K562 (cell line): Measurements from ENCODE around the gene ZNF500. TPM values are rescaled to one million over a fixed set of nuclear protein-coding genes. Genes with fewer than 3 reads are reported as not detected.
A peak's percentile ranks its signal among the peaks of the same experiment; 100 is the strongest.

Source experiments
- ETV6 ChIP-seq, 3 experiments: fragments of 150-350 bp in 1 of 3; sonication (generic) in 1 of 3; formaldehyde crosslinking in 1 of 3; IDR thresholded peaks; 2 replicates each; pipeline versions ENCODE4 v1.6.1 to v1.8.0; 2014 to 2022; ENCODE audit warnings: borderline replicate concordance in 2 of 3, low read depth in 2 of 3, antibody characterized with exemption in 1 of 3, low read length in 1 of 3, mild to moderate bottlenecking in 1 of 3, missing genetic modification reagents in 1 of 3
- RAD51 ChIP-seq: fragments of 450-650 bp; IDR thresholded peaks from 2 replicates; pipeline ENCODE4 v1.7.1; 2016; ENCODE audit warnings: low read depth, mild to moderate bottlenecking, borderline replicate concordance
- SIN3A ChIP-seq, 2 experiments: fragments of 150-350 bp in 1 of 2; IDR thresholded peaks; 2 replicates each; pipeline ENCODE4 v1.6.1; 2011 to 2016; ENCODE audit warnings: borderline replicate concordance in 2 of 2, low read depth in 2 of 2, low read length in 2 of 2, mild to moderate bottlenecking in 2 of 2, moderate library complexity in 2 of 2; ENCODE audit not compliant: control insufficient read depth in 1 of 2
- SMARCA5 ChIP-seq: fragments of 450-650 bp; IDR thresholded peaks from 2 replicates; pipeline ENCODE4 v1.6.1; 2016
- SRF ChIP-seq, 2 experiments: fragments of 250-450, 450-650 bp in 1 of 2; sonication (Bioruptor Pico) in 1 of 2; sonication (generic) in 1 of 2; formaldehyde crosslinking; IDR thresholded peaks; 2 replicates each; pipeline versions ENCODE4 v1.5.0 to v1.5.1; 2020 to 2022; ENCODE audit warnings: mild to moderate bottlenecking in 1 of 2, missing genetic modification reagents in 1 of 2
- SRSF1 ChIP-seq: fragments of 200-400 bp; formaldehyde crosslinking; IDR thresholded peaks from 2 replicates; pipeline ENCODE4 v1.6.1; 2017; ENCODE audit warnings: mild to moderate bottlenecking, low read depth, low read length, moderate library complexity
- STAG1 ChIP-seq: sonication (generic); formaldehyde crosslinking; IDR thresholded peaks from 2 replicates; pipeline ENCODE4 v1.5.0; 2020; ENCODE audit warnings: missing genetic modification reagents, borderline replicate concordance
- ZNF232 ChIP-seq: sonication (generic); formaldehyde crosslinking; IDR thresholded peaks from 2 replicates; pipeline ENCODE4 v1.8.0; 2022; ENCODE audit warnings: mild to moderate bottlenecking, missing genetic modification reagents
- ZNF24 ChIP-seq: fragments of 450-650 bp; IDR thresholded peaks from 2 replicates; pipeline ENCODE4 v1.6.1; 2016
- ZNF311 ChIP-seq: fragments of 250-450 bp; sonication (Bioruptor Pico); IDR thresholded peaks from 2 replicates; pipeline ENCODE4 v1.4.0; 2020; ENCODE audit warnings: mild to moderate bottlenecking, moderate library complexity
- ZNF668 ChIP-seq: fragments of 250-450 bp; sonication (Bioruptor Pico); IDR thresholded peaks from 2 replicates; pipeline ENCODE4 v1.8.0; 2022; ENCODE audit warnings: mild to moderate bottlenecking, inconsistent platforms
- polyA plus RNA-seq, 8 experiments: library from polyadenylated mRNA; depleted of rRNA in 4 of 8; stranded (reverse) in 5 of 8; unstranded in 3 of 8; fragments of >200 nt; fragmentation: Nextera tagmentation in 2 of 8; fragmentation: Illumina TruSeq in 1 of 8; extraction: Ambion mirVana in 2 of 8; extraction: Trizol in 1 of 8; gene quantifications; 2 replicates each; pipeline versions ENCODE4 v1.2.1 to v1.2.3, GENCODE V29; 2011 to 2014; ENCODE audit warnings: inconsistent platforms in 1 of 8, missing spikeins in 1 of 8
- total RNA-seq, 7 experiments: library from RNA; depleted of rRNA in 6 of 7; stranded (reverse); fragments of >200 nt in 6 of 7; fragmentation: Illumina TruSeq in 2 of 7; extraction: Trizol in 2 of 7; gene quantifications; 2 replicates each; pipeline versions ENCODE4 v1.2.1 to v1.2.3, GENCODE V29; 2011 to 2021; ENCODE audit warnings: low replicate concordance in 1 of 7
- TF ChIP-seq, protein P1 (sequence below): fragments of 250-450 bp; sonication (Bioruptor Pico); IDR thresholded peaks from 2 replicates; pipeline ENCODE4 v1.5.0; 2021; ENCODE audit warnings: mild to moderate bottlenecking, moderate library complexity
- TF ChIP-seq, protein P2 (sequence below): fragments of 450-650 bp; IDR thresholded peaks from 2 replicates; pipeline ENCODE4 v1.6.1; 2016; ENCODE audit warnings: missing biosample characterization, missing genetic modification characterization
- TF ChIP-seq, protein P3 (sequence below): sonication (generic); formaldehyde crosslinking; IDR thresholded peaks from 2 replicates; pipeline ENCODE4 v1.8.1; 2022; ENCODE audit warnings: missing genetic modification reagents
- TF ChIP-seq, protein P4 (sequence below), 2 experiments: IDR thresholded peaks in 1 of 2; conservative IDR thresholded peaks in 1 of 2; 2 replicates each; pipeline ENCODE4 v1.6.1; 2016; ENCODE audit warnings: low read depth in 2 of 2, mild to moderate bottlenecking in 1 of 2, missing compliant biosample characterization in 1 of 2, missing genetic modification characterization in 1 of 2, moderate library complexity in 1 of 2

Gene ZNF500
- total and polyA plus RNA-seq, 9 of the 15 experiments (the other 6 are each of a cell fraction or from before 2014, with no cell fraction given): 0.80 to 20.8 (median 5.3) TPM

DNA sequence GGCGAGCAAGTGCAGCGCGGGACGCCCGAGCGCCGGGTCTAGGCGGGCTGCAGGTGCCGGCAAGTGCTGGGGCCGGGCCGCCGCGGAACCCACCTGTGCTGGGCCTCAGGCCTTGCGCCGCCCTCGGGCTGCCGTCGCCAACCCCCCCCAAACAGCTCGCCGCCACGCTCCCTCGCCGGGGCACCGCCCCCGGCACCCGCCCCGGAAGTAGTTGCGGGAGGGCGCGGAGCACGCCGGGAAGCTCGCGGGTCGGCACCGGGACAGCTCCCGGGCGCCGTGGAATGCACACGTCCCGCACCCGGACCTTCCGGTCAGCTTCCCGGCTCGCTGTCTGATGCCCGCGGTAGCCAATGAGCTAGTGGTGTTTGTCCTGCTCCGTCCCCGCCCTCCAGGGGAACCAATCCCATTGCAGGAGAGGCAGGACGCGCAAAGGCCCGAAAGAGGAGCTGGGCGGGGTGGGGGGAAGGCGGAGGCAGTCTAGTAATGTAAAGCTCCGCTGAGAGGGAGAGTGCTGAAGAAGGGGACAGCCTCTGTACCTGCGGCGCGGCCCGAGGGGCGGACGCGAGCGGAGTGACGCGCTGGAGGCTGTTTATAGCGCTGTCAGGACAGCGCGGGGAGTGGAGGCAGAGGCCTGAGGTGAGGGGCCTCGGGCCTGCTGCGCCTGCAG, 32.8 kb downstream of the ZNF500 start, which contains the start of the genes ANKS3 and DNAAF8 (continued):
- TF ChIP-seq SIN3A (IDR thresholded peaks at IDR 0.05; ENCODE audit: borderline replicate concordance in 2 of 2, control insufficient read depth in 1 of 2, low read depth in 2 of 2, low read length in 2 of 2): peak in 1 of 2 experiments; percentile 94; a peak in 3 of 4 replicates
- TF ChIP-seq SMARCA5: no peak
- TF ChIP-seq SRF (CRISPR knock-in tag; IDR thresholded peaks at IDR 0.05): no peak
- TF ChIP-seq, protein P1, sequence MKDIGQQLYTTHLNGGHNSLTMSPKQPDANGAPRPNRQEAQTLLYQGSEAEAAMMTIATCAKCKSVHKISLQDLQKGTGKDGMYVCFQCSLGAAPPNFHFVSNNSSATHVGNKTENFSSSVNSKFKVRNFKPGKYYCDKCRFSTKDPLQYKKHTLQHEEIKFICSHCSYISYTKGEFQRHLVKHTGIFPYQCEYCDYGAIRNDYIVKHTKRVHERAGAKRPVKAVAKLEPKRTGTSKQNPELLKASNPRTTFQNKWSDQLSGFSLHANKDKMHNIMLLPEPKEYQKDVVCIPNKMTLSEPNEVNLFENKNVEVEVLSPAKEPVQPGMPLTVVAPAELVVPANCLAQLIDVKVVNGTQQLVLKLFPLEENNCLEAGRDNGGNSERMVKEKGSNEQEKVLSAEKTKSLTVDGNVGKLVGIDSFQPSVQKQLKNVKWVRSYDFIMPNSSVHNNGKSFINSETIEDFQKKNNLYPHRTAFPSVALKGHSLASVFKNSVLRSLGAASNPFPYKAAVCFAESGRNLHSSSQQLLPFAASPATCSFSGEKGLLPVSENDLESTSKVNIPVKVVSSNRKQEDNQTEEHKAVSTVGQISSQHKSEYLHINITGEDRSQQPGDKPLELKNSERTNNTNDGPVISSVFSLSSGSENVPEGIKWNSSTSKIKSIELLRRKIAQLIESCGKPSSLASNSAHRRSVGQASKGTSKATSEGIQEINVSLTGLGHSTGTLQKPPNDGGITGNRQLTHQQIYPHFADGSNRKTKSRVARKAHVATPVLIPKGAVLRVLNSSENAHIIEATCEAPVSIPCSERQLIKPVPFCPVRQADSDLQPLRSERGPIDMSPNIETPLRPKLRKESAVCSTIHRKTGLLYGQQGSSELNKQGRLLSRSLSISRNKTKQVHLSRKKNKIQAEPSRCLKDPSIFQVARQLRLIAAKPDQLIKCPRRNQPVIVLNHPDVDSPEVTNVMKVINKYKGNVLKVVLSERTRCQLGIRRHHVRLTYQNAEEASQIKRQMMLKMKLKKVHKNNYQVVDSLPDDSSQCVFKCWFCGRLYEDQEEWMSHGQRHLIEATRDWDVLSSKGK (CRISPR knock-in tag): no peak
- TF ChIP-seq, protein P2, sequence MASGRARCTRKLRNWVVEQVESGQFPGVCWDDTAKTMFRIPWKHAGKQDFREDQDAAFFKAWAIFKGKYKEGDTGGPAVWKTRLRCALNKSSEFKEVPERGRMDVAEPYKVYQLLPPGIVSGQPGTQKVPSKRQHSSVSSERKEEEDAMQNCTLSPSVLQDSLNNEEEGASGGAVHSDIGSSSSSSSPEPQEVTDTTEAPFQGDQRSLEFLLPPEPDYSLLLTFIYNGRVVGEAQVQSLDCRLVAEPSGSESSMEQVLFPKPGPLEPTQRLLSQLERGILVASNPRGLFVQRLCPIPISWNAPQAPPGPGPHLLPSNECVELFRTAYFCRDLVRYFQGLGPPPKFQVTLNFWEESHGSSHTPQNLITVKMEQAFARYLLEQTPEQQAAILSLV (tag): no peak
- TF ChIP-seq ZNF668 (CRISPR knock-in tag): no peak
- TF ChIP-seq ZNF311 (CRISPR knock-in tag): no peak
- TF ChIP-seq ETV6 (IDR thresholded peaks at IDR 0.05; ENCODE audit: borderline replicate concordance in 1 of 2, low read depth in 2 of 2, low read length in 1 of 2): no peak
- TF ChIP-seq ETV6 (CRISPR knock-in tag; IDR thresholded peaks at IDR 0.05; ENCODE audit: borderline replicate concordance): no peak
- TF ChIP-seq ZNF232 (CRISPR knock-in tag): no peak
- TF ChIP-seq, protein P3, sequence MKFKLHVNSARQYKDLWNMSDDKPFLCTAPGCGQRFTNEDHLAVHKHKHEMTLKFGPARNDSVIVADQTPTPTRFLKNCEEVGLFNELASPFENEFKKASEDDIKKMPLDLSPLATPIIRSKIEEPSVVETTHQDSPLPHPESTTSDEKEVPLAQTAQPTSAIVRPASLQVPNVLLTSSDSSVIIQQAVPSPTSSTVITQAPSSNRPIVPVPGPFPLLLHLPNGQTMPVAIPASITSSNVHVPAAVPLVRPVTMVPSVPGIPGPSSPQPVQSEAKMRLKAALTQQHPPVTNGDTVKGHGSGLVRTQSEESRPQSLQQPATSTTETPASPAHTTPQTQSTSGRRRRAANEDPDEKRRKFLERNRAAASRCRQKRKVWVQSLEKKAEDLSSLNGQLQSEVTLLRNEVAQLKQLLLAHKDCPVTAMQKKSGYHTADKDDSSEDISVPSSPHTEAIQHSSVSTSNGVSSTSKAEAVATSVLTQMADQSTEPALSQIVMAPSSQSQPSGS (CRISPR knock-in tag): no peak
- TF ChIP-seq, protein P4, sequence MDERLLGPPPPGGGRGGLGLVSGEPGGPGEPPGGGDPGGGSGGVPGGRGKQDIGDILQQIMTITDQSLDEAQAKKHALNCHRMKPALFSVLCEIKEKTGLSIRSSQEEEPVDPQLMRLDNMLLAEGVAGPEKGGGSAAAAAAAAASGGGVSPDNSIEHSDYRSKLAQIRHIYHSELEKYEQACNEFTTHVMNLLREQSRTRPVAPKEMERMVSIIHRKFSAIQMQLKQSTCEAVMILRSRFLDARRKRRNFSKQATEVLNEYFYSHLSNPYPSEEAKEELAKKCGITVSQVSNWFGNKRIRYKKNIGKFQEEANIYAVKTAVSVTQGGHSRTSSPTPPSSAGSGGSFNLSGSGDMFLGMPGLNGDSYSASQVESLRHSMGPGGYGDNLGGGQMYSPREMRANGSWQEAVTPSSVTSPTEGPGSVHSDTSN (CRISPR knock-in tag; IDR thresholded peaks at IDR 0.05; ENCODE audit: low read depth): no peak
- TF ChIP-seq, protein P4 (tag; conservative IDR thresholded peaks at IDR 0.05; ENCODE audit: low read depth): peak; percentile 83
- no peak for TF ChIP-seq RAD51
- TF ChIP-seq ZNF24: no peak
- no peak for TF ChIP-seq STAG1 (CRISPR knock-in tag)
- peak; percentile 67; the same call in 1 of the 2 replicates for TF ChIP-seq SRSF1
